Measurements from ENCODE around the gene ACOT8. TPM values are rescaled to one million over a fixed set of nuclear protein-coding genes. Genes with fewer than 3 reads are reported as not detected.

The ACOT8 gene
- polyA plus RNA-seq, 2 of the 4 experiments (the other 2 are of a cell fraction): 14.0 to 18.5 TPM

DNA sequence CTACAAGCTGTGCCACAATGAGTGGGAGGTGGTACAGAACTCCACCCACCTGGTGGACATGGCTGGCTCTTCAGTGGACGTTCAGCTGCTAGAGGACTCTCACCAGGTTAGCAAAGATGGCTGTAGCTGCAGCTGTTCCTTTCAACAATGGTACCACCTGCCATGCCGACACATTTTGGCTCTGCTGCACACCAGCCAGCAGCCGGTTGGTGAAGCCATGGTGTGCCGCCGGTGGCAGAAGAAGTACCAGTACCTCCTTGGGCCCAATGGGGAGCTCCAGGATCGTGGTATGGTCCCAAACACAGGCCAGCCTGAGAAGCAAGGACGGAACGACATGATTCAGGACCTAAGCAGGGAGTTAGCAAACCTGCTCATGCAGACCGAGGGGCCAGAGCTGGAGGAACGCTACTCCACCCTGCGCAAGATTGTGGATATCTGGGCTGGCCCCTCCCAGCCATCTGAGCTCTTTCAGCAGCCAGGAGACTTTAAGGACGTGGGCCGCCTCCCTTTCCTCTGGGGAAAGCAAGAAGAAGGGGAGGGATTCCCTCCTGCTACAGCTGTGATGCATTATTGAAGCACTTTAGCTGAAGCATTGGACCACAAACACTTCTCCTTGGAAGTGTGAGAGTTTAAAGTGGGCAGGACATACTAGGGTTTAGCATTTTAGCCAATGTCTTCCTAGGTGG lies 21.0 kb upstream of the ACOT8 start:
- ChIA-PET POLR2A (no interaction called here), CTCF (no interaction called here)
- FAIRE-seq (no peak), ATAC-seq (no peak), DNase-seq (ENCODE audit: low read depth in 1 of 2, low spot score in 1 of 2) (no peak)
- Histone ChIP-seq H3K4me1 (peaks cover 8% of the 10 kb centered on the region; the same call in 2 of the 3 replicates), H3K4me3 (no peak overlapping the region), H3K4me2 (no peak overlapping the region), H3K9me3 (no peaks in the 10 kb centered on the region), H3K27ac (no peak overlapping the region)
- WGBS (ENCODE audit: missing lambda C conversion rate): 76% methylated on average over 13 of the region's 13 CpGs
- TF ChIP-seq TP53 (CRISPR knock-in tag; IDR thresholded peaks at IDR 0.05): no peak
- TF ChIP-seq, protein P1, sequence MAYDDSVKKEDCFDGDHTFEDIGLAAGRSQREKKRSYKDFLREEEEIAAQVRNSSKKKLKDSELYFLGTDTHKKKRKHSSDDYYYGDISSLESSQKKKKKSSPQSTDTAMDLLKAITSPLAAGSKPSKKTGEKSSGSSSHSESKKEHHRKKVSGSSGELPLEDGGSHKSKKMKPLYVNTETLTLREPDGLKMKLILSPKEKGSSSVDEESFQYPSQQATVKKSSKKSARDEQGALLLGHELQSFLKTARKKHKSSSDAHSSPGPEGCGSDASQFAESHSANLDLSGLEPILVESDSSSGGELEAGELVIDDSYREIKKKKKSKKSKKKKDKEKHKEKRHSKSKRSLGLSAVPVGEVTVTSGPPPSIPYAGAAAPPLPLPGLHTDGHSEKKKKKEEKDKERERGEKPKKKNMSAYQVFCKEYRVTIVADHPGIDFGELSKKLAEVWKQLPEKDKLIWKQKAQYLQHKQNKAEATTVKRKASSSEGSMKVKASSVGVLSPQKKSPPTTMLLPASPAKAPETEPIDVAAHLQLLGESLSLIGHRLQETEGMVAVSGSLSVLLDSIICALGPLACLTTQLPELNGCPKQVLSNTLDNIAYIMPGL (CRISPR knock-in tag; IDR thresholded peaks at IDR 0.05; ENCODE audit: borderline replicate concordance): no peak
- TF ChIP-seq JUNB (IDR thresholded peaks at IDR 0.05): no peak
- no peak for TF ChIP-seq SMC3 (IDR thresholded peaks at IDR 0.05)
- TF ChIP-seq NR3C1 (IDR thresholded peaks at IDR 0.05): no peak
- TF ChIP-seq KDM5A (IDR thresholded peaks at IDR 0.05): no peak
- TF ChIP-seq, protein P2, sequence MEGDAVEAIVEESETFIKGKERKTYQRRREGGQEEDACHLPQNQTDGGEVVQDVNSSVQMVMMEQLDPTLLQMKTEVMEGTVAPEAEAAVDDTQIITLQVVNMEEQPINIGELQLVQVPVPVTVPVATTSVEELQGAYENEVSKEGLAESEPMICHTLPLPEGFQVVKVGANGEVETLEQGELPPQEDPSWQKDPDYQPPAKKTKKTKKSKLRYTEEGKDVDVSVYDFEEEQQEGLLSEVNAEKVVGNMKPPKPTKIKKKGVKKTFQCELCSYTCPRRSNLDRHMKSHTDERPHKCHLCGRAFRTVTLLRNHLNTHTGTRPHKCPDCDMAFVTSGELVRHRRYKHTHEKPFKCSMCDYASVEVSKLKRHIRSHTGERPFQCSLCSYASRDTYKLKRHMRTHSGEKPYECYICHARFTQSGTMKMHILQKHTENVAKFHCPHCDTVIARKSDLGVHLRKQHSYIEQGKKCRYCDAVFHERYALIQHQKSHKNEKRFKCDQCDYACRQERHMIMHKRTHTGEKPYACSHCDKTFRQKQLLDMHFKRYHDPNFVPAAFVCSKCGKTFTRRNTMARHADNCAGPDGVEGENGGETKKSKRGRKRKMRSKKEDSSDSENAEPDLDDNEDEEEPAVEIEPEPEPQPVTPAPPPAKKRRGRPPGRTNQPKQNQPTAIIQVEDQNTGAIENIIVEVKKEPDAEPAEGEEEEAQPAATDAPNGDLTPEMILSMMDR (IDR thresholded peaks at IDR 0.05): no peak
- no peak for TF ChIP-seq MAZ (IDR thresholded peaks at IDR 0.05; ENCODE audit: borderline replicate concordance, low read depth, low read length)
- no peak for TF ChIP-seq PHF8 (IDR thresholded peaks at IDR 0.05; ENCODE audit: borderline replicate concordance, low read depth)
- TF ChIP-seq MAFK (IDR thresholded peaks at IDR 0.05; ENCODE audit: partially characterized antibody): no peak
- no peak for TF ChIP-seq NFE2L2 (conservative IDR thresholded peaks at IDR 0.05; ENCODE audit: low read length)
- TF ChIP-seq HDAC2 (IDR thresholded peaks at IDR 0.05): no peak
- no peak for TF ChIP-seq JUN (IDR thresholded peaks at IDR 0.05)
- no peak for TF ChIP-seq EHF (CRISPR knock-in tag; IDR thresholded peaks at IDR 0.05)
- no peak for TF ChIP-seq BHLHE40 (IDR thresholded peaks at IDR 0.05; ENCODE audit: low read depth, low read length)
- no peak for TF ChIP-seq KDM1A (IDR thresholded peaks at IDR 0.05; ENCODE audit: low read depth)
- no peak for TF ChIP-seq EHMT2 (IDR thresholded peaks at IDR 0.05; ENCODE audit: low read depth)
- no peak for TF ChIP-seq GATA3 (IDR thresholded peaks at IDR 0.05; ENCODE audit: borderline replicate concordance)
- TF ChIP-seq MYC (IDR thresholded peaks at IDR 0.05; ENCODE audit: borderline replicate concordance, low read length): no peak
- TF ChIP-seq, protein P3, sequence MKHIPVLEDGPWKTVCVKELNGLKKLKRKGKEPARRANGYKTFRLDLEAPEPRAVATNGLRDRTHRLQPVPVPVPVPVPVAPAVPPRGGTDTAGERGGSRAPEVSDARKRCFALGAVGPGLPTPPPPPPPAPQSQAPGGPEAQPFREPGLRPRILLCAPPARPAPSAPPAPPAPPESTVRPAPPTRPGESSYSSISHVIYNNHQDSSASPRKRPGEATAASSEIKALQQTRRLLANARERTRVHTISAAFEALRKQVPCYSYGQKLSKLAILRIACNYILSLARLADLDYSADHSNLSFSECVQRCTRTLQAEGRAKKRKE (CRISPR knock-in tag; IDR thresholded peaks at IDR 0.05; ENCODE audit: low read depth): no peak

DNA sequence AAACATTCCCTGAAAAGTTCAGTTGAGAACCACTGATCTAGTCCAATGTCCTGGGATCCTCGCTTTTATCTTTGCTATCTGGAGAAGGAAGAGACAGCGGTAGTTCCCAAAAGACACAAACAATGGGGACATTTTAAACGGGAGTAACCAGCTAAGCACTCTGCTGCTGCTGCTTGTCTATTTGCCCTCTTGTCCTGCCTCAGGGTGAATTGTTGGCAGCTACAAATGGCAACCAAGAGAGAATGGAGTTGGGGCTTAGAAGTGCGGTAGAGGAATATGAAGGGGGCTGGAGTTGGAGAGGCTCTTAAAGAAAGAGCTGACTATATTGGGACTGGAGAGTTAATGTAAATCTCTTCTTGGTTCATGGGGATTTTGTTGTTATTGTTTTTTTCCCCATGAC lies 17.4 kb upstream of the ACOT8 start:
- no peak overlapping the region for H3K27ac ChIP-seq
- no peak overlapping the region for H3K4me3 ChIP-seq
- H3K4me1 ChIP-seq: no peaks in the 10 kb centered on the region
- no peak overlapping the region for H3K4me2 ChIP-seq
- ATAC-seq (no peak), DNase-seq (ENCODE audit: low read depth in 1 of 2, low spot score in 1 of 2) (no peak), FAIRE-seq (no peak)
- ChIA-PET CTCF (interaction anchor here (0.8 to 1.2 kb wide), 3 partner anchors 18 to 66 kb away, joined by 3 to 6 read pairs (median 3); partner anchors contain the start of gene ACOT8), POLR2A (no interaction called here)
- TF ChIP-seq MYC (IDR thresholded peaks at IDR 0.05; ENCODE audit: borderline replicate concordance, low read length): no peak
- no peak for TF ChIP-seq ESRRA (IDR thresholded peaks at IDR 0.05; ENCODE audit: borderline replicate concordance, low read length)
- TF ChIP-seq, protein P4, sequence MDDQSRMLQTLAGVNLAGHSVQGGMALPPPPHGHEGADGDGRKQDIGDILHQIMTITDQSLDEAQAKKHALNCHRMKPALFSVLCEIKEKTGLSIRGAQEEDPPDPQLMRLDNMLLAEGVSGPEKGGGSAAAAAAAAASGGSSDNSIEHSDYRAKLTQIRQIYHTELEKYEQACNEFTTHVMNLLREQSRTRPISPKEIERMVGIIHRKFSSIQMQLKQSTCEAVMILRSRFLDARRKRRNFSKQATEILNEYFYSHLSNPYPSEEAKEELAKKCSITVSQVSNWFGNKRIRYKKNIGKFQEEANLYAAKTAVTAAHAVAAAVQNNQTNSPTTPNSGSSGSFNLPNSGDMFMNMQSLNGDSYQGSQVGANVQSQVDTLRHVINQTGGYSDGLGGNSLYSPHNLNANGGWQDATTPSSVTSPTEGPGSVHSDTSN (IDR thresholded peaks at IDR 0.05): no peak
- TF ChIP-seq MAZ (IDR thresholded peaks at IDR 0.05; ENCODE audit: borderline replicate concordance, low read depth, low read length): no peak
- TF ChIP-seq TP53 (CRISPR knock-in tag; IDR thresholded peaks at IDR 0.05): no peak
- TF ChIP-seq, protein P5, sequence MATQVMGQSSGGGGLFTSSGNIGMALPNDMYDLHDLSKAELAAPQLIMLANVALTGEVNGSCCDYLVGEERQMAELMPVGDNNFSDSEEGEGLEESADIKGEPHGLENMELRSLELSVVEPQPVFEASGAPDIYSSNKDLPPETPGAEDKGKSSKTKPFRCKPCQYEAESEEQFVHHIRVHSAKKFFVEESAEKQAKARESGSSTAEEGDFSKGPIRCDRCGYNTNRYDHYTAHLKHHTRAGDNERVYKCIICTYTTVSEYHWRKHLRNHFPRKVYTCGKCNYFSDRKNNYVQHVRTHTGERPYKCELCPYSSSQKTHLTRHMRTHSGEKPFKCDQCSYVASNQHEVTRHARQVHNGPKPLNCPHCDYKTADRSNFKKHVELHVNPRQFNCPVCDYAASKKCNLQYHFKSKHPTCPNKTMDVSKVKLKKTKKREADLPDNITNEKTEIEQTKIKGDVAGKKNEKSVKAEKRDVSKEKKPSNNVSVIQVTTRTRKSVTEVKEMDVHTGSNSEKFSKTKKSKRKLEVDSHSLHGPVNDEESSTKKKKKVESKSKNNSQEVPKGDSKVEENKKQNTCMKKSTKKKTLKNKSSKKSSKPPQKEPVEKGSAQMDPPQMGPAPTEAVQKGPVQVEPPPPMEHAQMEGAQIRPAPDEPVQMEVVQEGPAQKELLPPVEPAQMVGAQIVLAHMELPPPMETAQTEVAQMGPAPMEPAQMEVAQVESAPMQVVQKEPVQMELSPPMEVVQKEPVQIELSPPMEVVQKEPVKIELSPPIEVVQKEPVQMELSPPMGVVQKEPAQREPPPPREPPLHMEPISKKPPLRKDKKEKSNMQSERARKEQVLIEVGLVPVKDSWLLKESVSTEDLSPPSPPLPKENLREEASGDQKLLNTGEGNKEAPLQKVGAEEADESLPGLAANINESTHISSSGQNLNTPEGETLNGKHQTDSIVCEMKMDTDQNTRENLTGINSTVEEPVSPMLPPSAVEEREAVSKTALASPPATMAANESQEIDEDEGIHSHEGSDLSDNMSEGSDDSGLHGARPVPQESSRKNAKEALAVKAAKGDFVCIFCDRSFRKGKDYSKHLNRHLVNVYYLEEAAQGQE (IDR thresholded peaks at IDR 0.05): no peak
- no peak for TF ChIP-seq EP300 (IDR thresholded peaks at IDR 0.05)
- no peak for TF ChIP-seq HOXB5 (CRISPR knock-in tag; IDR thresholded peaks at IDR 0.05)
- TF ChIP-seq FOSL2 (IDR thresholded peaks at IDR 0.05): no peak
- no peak for TF ChIP-seq FOSL2 (CRISPR knock-in tag; IDR thresholded peaks at IDR 0.05)
- no peak for TF ChIP-seq CHD2 (IDR thresholded peaks at IDR 0.05; ENCODE audit: low read length, partially characterized antibody)
- no peak for TF ChIP-seq EHMT2 (IDR thresholded peaks at IDR 0.05; ENCODE audit: low read depth)
- 62% methylated on average over 4 of the region's 4 CpGs for WGBS (ENCODE audit: missing lambda C conversion rate)
- H3K9me3 ChIP-seq: no peaks in the 10 kb centered on the region

All from A549 (cell line).